HG02973 (cell line): ENCODE results near the gene GTPBP10.
"Not testable (repeated sequence)": the region's sequence is repeated elsewhere in the genome, so short reads cannot be mapped to it uniquely, and the experiment has no call there.

Experiments
- ATAC-seq: cut with Tn5 transposase; IDR thresholded peaks from one replicate; pipeline ENCODE4 v1.9.1; 2021; ENCODE audit warnings: moderate library complexity; ENCODE audit not compliant: unreplicated experiment

GTPBP10 gene

DNA sequence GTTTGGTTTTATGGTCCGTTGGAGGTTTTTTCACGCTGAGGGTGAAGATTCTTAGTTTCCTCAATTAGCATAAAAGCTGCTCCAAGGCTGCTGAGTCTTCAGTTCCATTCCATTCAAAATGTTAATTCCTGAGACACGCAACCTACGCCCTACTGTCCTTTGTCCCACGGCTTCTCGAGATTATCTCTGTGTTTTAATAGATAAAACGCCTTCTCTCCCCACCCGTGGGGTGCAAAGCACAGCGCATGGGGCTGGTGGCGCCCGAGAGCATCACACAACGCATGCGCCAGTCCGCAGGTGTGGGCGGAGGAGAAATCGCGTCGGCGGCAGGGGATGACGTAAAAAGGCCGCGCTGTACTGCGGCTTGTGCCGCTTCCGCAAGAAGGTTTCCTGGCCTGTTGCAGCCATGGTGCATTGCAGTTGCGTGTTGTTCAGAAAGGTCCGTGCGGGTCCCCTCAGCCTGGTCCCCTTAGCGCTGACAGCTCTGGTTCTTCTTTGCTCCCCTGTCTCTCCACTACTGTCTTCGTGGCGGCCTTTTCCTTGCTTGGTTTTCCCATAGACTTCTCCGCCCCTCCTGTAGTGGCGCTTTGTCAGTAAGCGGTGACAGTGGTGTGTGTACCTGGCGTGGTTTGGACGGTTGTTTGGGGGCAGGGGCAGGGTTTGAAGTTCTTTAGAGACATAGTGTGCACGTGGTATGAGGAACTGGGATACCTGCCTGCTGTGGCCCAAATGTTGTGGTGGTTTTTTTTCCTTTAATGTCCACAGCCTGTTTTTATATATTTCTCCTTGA is at the start of gene GTPBP10:
GTPBP10 (plus strand) TSS at position 381 of the 790 bp plus-strand sequence; CDS start at position 407, 26 bp downstream.
- ATAC-seq: peak; percentile 91

- ATAC-seq: peak; percentile 69
Measured at GRCh38 chr7:90298145-90299038, 48.1 kb upstream of the GTPBP10 start.

DNA sequence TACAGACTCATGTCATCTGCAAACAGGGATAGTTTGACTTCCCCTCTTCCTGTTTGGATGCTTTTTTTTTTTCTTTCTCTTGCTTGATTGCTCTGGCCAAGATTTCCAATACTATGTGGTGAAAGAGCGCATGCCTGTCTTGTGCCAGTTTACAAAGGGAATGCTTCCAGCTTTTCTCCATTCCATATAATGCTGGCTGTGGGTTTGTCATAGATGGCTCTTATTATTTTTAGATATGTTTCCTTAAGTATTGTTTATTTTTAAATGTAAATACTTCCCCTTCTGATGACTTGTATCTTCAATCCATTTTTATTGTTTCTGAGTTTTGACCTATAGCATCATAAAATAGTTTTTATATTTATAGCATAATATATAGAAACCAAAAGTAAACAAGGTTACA is 43.3 kb upstream of the GTPBP10 start:
- ATAC-seq: no peak

- no peak for ATAC-seq
Measured at GRCh38 chr7:90309872-90310271, 36.6 kb upstream of the GTPBP10 start.

DNA sequence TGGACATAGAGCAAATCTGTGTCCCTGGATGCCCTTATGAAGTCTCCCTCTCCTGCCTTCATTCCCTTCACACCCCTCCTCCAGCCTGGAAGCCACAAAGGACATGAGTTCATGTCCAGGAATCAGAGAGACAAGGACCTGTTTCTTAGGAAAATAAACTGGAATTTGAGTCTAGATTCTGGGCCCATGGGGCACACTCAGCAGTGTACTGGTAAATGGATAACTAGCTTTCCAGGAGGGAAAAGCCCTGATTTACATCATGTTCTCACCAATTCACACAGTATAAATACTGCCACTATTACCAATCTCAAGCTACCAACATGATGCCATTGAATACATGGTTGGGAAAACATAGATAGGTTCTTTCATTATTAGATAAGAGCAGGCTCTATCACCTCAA is 35.3 kb upstream of the GTPBP10 start:
- no peak for ATAC-seq

DNA sequence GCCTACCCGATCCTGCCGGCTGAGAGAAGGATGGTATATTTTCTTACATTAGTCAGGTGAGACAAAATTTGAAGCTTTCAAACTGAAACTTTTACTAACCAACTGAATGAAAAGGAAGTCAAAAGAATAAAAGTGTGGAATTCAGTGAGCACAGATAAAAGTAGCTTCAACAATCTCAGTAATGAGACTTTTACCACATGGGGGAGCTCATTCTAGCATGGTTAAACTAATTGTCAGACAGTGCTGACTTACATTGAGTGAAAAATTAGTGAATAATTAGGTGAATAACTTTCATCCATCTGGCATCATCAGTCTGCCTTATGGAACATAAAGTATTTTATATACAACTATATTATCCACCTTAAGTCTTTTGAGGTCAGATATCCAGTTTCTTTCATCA is 33.8 kb upstream of the GTPBP10 start:
- ATAC-seq: no peak

DNA sequence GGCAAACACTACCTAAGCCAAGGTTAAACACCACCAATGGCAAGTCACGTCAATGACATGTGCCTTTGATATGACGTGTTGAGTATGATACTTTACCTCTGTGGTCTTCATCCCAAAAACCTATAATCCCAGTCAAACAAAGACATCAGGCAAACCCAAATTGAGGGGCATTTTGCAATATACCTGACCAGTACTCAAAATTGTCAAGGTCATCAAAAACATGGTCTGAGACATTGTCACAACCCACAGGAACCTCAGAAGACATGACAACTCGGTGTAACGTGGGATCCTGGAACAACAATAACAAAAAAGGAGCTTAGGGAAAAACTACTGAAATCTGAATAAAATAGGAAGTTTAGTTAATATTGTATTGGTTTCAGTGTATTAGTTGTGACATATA is 32.6 kb upstream of the GTPBP10 start:
- ATAC-seq: no peak

- no peak for ATAC-seq
Measured at GRCh38 chr7:90320014-90320413, 26.5 kb upstream of the GTPBP10 start.

GRCh38 chr7:90320418-90320800 is 26.1 kb upstream of the GTPBP10 start:
- ATAC-seq: no peak

DNA sequence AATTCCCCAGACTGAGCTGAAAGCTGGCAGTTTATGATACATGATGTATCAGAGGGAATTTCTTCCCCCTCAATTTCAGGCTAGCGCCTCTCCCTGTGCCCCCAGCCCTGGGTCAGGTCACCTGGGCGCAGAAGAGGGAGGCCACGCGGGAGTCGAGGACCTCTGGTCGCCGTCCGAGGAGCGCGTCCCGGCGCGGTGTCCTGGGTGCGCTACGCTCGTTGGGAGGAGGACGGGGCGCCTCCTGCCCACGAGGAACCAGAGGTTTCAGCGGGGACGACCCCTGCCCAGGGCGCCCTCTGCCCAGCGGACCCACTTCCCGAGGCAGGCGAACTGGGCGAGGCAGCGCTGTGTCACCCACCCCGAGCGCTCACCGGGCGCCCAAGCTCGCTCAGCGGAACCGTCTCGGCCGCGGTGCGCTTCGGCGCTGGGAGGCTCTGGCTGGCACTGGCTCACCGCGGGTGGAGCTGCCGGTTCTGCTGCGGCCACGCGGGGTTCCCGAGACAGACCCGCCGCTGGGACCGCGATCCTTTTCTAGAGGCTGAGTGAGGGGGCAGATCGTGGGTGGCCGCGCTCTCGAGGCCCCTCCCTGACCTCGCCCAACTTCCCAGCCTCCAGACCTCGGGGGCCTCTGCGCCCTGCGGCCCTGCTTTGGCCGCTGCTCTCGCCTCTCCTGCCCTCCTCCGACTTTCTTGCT is 25.6 kb upstream of the GTPBP10 start, which contains the start of gene FAM237B:
FAM237B (minus strand) TSS at position 504 of the 694 bp plus-strand sequence. CDS start 1,556 bp downstream, outside the sequence.
- no peak for ATAC-seq

DNA sequence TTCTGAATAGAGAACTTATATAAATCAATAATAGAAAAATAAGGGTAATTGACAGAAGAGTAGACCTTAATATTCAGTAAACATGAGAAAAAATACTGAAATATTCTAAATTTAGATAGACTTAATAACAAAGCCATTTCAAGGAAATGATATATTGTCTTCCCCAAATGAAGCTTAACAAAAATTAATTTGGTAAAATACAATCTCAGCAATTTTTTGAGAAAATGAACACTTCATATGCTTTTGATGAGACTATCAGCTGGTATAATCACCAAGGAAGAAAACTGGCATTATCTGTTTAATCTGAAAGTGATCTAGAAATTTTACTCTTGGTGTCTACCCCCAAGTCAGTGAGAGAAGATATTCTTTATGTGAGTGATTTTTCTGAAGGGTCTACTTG is 23.7 kb upstream of the GTPBP10 start:
- ATAC-seq: no peak

GRCh38 chr7:90326500-90326899 is 20.0 kb upstream of the GTPBP10 start:
- ATAC-seq: no peak

DNA sequence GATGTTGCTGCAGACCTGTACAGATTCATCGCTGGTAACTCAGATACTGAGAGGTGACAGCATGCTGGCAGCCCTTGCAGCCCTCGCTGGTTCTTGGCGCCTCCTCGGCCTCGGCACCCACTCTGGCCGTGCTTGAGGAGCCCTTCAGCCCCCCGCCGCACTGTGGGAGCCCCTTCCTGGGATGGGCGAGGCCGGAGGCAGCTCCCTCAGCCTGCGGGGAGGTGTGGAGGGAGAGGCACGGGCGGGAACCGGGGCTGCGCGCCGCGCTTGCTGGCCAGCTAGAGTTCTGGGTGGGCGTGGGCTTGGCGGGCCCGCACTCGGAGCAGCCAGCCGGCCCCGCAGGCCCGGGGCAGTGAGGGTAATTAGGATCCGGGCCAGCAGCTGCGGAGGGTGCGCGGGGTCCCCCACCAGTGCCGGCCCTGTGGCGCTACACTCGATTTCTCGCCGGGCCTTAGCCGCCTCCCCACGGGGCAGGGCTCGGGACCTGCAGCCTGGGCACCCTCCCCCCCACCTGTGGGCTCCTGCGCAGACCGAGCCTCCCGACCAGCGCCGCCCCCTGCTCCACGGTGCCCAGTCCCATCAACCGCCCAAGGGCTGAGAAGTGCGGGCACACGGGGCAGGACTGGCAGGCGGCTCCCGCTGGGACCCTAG is 12.2 kb upstream of the GTPBP10 start:
- no peak for ATAC-seq

GRCh38 chr7:90334926-90335325 is 11.6 kb upstream of the GTPBP10 start:
- ATAC-seq: not testable (repeated sequence)

DNA sequence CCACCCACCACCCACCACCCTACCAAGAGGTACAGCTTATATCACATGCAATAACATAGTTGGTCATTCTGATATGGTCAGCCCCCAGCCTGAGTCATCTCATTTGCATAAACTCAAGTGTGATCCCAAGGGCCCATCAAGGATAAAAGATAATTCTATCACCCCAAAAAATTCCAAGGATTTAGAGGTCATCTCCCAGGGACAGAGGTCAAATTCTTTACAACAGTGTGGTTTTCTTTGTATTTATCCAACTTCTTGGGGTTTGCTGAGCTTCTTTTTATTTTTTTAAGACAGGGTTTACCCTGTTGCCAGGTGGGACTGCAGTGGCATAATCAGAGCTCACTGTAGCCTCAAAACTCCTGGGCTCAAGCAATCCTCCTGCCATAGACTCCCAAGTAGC is 9.4 kb upstream of the GTPBP10 start:
- no peak for ATAC-seq

DNA sequence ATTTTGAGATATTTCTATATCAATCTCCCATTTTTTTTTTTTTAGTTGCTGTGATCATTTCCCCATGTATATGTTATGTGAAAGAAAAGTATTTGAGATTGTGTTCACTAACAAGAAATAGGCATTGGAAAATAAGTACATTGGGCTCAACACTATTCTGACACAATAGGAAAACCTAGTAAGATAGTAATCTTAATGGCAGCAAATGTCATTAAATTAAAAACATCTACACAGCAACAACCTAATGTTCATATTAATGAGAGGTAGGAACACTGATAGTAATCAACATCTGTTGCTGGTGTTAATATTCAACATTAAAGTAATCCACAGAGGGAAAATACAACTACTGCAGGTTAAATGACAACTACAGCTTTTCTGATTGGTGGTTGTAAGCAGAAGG is 1.5 kb upstream of the GTPBP10 start:
- no peak for ATAC-seq

DNA sequence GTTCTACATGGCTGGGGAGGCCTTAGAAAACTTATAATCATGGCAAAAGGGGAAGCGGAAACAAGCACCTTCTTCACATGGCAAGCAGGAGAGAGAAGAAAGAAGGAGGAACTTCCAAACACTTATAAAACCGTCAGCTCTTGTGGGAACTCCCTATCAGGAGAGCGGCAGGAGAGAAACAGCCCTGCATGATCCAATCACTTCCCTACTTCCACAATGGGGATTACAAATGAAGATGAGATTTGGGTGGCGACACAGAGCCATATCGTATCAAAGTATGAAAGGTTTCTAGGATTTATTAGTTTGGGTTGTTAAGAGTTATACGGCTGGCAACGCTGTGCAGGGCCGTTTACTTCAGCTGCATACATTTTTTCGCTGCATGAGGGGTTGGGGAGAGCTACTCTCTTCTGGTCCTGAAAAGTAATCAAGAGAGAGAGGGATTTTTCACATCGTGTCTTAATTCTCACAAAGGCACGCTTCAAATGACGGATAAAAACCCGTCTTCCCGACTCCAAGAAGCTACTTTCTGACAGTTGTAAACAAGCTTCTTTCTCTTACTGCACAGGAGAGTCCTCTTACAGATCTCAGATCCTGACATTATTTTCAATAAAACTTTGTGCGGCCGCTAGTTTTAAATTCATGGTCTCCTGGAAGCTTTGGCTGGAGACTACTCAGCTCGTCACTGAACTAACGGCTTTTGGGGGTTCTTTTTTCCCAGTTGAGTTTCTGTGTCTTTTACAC is 751 bp upstream of the GTPBP10 start:
- ATAC-seq: peak; percentile 10

DNA sequence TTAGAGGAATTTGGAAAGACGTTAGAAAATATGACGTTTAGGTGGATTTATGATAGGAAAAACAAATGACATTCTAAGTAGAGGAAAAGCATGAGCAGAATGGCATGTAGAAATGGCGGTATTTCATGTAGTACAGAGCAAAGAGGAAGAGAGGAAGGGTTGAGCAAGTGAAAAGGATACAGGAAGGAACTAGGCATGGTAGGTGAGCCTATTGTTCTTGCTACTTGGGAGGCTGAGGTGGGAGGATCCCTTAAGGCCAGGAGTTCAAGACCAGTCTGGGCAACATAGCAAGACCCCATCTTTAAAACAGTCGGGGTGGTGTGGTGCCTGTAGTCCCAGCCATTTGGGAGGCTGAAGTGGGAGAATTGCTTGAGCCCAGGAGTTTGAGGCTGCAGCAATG is 1.2 kb downstream of the GTPBP10 start:
- no peak for ATAC-seq

- no peak for ATAC-seq
Measured at GRCh38 chr7:90349305-90349704, 2.8 kb downstream of the GTPBP10 start.

DNA sequence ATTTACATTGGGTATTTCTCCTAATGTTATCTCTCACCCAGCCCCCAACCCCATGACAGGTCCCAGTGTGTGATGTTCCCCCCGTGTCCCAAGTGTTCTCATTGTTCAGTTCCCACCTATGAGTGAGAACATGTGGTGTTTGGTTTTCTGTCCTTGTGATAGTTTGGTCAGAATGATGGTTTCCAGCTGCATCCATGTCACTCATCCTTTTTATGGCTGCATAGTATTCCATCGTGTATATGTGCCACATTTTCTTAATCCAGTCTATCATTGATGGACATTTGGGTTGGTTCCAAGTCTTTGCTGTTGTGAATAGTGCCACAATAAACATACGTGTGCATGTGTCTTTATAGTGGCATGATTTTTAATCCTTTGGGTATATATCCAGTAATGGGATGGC is 3.5 kb downstream of the GTPBP10 start:
- ATAC-seq: not testable (repeated sequence)
